GM12872 (cell line): ENCODE results near the gene DET1.
A peak's percentile ranks its signal among the peaks of the same experiment; 100 is the strongest.

Experiments
- CTCF ChIP-seq: IDR thresholded peaks from 3 replicates; pipeline ENCODE4 v1.5.1; 2011; ENCODE audit warnings: low read depth, mild to moderate bottlenecking, low read length, moderate library complexity; ENCODE audit not compliant: insufficient read depth

Gene DET1

GRCh38 chr15:88497109-88497765 is 49.2 kb downstream of the DET1 start:
- no peak for TF ChIP-seq CTCF

- no peak for TF ChIP-seq CTCF
Observed at GRCh38 chr15:88493844-88494243, 52.6 kb downstream of the DET1 start.

GRCh38 chr15:88491158-88491557 is 55.3 kb downstream of the DET1 start:
- no peak for TF ChIP-seq CTCF

- TF ChIP-seq CTCF, result no peak
Observed at GRCh38 chr15:88490036-88490435, 56.4 kb downstream of the DET1 start.

- 0 out of 3 replicates have a peak, but pooled peaks have one; percentile 17 for TF ChIP-seq CTCF
Observed at GRCh38 chr15:88489321-88489720, 57.2 kb downstream of the DET1 start.

- no peak for TF ChIP-seq CTCF
Observed at GRCh38 chr15:88487796-88488523, 58.5 kb downstream of the DET1 start.

- TF ChIP-seq CTCF, result no peak
Observed at GRCh38 chr15:88487178-88487795, 59.2 kb downstream of the DET1 start.
